GM18867 (cell line): ENCODE data around the gene ETNPPL.

Experiments
- ATAC-seq: cut with Tn5 transposase; IDR thresholded peaks from one replicate; pipeline ENCODE4 v1.9.1; 2021; ENCODE audit warnings: mild to moderate bottlenecking, moderate library complexity; ENCODE audit not compliant: unreplicated experiment

Gene ETNPPL

DNA sequence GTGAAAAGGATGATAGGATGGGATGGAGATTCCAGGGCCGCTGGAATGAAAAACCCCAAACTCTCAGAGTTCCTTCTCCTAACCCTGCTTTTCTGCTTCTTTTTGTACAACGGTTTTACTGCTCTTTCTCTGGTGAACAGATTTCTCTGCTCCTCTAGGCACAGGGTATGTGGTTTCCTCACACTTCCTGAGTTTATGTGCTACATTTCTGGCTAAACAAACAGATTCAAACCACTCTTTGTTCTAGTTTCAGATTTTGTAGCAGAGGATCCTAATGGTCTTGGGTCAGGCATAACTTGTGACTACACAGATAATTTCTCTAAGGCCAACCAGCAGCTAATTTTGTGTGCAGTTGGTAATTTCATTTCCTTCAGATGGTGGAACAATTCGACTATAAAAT lies 59.9 kb downstream of the ETNPPL start:
- no peak for ATAC-seq

DNA sequence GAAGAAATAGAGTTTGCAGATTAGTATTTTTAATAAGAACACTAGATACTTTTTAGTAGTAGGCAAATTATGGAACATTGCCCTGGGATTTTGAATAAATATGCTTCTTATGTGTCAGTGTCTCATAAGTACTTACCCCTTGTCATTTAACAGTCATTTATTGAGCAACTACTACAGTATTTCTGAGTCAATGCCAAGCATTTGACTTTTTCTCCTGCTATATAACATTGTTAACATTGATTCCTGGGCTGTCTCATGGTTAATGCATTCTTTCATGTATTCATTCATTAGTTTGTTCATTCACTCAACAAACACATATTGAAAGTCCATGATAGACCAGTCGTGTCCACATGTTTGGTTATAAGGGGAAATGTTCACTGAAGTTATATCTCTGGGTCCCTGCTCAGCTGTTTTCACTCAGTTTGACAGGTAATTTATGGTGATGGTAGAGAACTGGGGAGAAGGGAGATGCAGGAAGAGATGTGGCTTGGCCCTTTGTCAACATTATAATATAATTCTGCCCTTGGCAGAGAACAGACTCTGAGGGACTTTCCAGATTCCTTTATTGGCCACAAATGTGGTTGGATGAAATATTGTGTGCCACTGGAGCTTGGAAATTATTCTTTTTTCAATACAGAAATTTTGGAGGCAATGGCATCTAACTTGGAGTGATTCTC lies 62.6 kb downstream of the ETNPPL start:
- no peak for ATAC-seq

DNA sequence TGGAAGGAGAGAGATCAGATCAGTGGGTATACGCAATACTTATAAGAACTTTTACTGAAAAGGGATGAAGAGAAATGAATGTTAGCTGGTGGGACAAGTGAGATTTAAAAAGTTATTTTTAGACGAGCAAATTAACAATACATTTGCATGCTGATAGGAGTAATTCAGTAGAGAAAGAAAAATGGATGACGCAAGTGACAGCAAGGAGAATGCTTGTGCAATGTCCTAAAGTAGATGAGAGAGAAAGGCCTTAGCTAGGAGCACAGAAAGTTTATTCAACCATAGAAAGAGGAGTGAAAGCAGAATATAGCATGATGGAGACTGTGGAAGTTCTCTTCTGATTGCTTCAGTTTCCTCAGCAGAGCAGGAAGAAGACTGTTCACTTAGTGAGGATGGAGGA lies 66.7 kb downstream of the ETNPPL start:
- ATAC-seq: no peak

DNA sequence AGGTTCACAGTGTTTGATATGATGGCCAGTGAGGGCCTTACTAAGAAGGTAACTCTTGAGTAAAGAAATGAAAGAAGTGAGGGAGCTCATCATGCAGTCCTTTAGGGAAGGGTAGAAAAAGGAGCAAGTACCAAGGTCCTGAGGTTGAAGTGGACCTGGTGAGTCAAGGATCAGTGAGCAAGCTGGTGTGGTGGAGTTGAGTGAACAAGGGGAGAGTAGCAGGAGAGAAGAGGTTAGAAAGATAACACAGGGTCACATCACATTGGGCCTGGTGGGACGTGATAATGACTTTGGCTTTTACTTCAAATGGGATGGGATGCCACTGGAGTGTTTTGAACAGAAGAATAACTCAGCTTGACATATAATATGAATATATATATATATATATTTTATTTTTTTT lies 67.8 kb downstream of the ETNPPL start:
- no peak for ATAC-seq

DNA sequence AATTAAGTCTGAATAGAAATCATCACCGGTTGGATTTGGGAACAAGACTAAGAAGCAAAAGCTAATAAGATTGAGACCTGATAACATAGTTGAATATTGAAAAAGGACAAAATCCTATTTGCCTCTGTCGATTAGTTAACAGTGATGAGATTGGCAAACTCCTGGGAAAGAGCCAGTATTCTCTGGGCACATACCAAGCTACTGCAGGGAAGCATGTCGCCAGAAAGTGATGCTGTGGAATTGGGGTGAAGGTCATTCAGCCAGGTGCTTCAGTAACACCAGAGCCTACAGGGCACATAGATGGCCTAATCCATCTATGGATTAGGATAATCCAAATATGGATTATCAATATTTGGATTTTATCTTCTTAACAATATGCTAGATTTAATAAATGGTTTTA lies 68.4 kb downstream of the ETNPPL start:
- no peak for ATAC-seq

DNA sequence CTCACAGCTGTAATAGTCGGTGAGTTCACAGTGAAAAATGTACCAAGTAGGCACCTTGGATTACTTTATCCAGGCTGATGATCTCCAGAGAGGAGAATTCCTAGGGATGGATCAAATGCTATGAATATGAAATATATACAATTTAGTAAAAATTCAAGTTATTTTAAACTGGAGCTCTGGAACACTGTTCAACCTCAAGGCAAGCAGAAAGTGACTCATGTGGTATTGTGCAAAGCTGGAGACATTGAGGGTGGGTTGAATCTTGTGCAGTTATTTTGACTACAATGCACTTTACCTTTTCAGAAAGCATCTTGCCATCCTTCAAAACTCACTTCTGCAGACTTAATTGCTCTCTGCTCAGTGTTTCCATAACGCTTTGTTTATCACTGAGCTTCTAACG lies 69.0 kb downstream of the ETNPPL start:
- ATAC-seq: no peak

DNA sequence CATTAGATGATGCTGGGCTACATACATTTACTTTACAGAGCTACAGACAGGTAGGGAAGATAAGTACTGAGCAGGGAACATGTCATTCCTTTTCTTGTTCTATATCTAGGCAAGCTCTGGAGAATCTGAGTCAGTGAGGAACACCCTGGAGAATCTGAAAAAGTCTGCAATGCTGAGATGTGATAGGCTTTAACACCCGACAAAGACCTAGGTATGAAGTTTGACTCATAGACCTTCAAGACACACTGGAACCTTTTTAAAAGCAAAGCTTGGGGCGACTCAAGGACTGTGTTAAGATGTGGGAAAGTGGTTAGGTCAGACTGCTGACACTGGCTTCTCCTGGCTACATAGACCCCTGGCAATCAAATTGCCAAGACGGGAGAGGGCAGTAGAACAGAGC lies 69.6 kb downstream of the ETNPPL start:
- ATAC-seq: no peak
